Measurements from ENCODE around the gene PPP1R3E. TPM values are rescaled to one million over a fixed set of nuclear protein-coding genes. Genes with fewer than 3 reads are reported as not detected.

The PPP1R3E gene
- total RNA-seq, 1 donor from 2014 or later, result 14.6 TPM

DNA sequence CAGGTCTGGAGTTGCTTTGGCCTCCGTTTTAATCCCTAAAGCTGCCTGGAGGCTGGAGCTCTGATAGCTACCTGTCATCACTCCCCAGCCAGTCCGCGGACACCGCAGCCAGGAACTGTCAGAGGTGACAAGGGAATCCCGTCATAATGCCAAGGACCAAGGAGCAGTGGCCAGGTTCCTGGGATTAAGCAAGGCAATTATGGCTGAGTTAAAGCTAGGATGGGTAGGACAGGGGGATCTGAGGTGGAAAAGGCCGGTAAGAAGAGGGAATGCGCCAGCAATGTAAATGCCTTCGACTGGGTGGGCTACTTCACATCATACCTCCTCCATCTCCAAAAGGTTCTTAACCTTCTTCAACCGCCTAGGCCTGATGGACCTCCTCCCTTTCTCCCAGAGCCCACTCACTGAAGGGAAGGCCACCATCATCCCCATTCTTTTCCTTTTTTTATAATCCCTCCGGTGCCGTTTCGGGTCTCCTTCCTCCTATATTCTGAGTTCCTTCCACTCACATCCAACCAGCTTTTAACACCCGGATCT is 1.9 kb downstream of the PPP1R3E start:
- Histone ChIP-seq H3K9me3 (no peaks in the 10 kb centered on the region), H3K27me3 (no peaks in the 10 kb centered on the region), H3K4me1 (peaks cover 25% of the 10 kb centered on the region), H3K36me3 (peaks cover 18% of the 10 kb centered on the region), H3K4me3 (peak overlapping the region; percentile 58), H3K27ac (peak overlapping the region; percentile 97)
- DNase-seq (no peak), ATAC-seq (no peak)
- intact Hi-C loops (cut with DNase I), result no loop called here
- TF ChIP-seq CTCF (IDR thresholded peaks at IDR 0.05), result no peak

GRCh38 chr14:23299986-23300686 is 2.5 kb downstream of the PPP1R3E start:
- DNase-seq (no peak), ATAC-seq (no peak)
- Histone ChIP-seq H3K9me3 (no peaks in the 10 kb centered on the region), H3K4me1 (peaks cover 19% of the 10 kb centered on the region), H3K27ac (peak overlapping the region; percentile 97), H3K4me3 (peak overlapping the region; percentile 58), H3K27me3 (no peaks in the 10 kb centered on the region), H3K36me3 (peaks cover 18% of the 10 kb centered on the region)
- no peak for TF ChIP-seq CTCF (IDR thresholded peaks at IDR 0.05)
- intact Hi-C loops (cut with DNase I), result no loop called here

DNA sequence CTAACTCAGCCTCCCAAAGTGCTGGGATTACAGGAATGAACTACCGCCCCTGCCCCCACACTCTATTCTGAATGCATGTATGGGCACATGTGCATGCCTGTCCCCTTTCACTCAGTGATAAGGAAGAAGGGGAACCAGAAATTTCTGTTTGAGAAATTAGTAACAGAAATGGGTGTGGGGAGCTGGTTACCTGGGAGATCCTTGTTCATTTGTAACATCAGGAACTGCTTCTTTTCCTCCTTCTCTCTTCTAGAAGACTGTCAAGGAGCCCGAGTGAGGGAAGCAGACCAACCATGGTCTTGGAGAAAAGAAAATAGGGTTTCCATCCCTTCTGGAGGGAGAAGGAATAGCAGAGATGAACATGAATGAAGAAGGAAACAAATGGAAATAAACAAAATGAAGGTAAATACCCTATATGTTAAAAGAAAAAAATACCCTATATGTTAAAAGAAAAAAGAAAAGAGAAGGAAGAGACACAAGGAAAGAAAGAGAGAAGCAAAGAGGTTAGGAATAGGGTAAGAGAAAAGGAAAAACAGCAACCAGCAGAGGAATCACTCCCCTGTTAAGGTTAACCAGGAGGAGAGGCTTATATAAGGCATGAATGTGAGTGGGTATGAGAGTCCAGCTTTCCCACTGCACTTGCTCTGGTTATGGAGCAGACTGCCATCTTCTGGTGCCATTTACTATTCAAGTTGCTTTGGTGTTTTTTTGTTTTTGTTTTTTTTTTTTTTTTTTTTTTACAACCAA is 3.3 kb downstream of the PPP1R3E start:
- no peak overlapping the region for H3K27ac ChIP-seq
- no peaks in the 10 kb centered on the region for H3K9me3 ChIP-seq
- H3K4me1 ChIP-seq, result peaks cover 25% of the 10 kb centered on the region
- peaks cover 18% of the 10 kb centered on the region for H3K36me3 ChIP-seq
- H3K27me3 ChIP-seq, result no peaks in the 10 kb centered on the region
- peak; percentile 29 for TF ChIP-seq CTCF (IDR thresholded peaks at IDR 0.05)
- intact Hi-C loops (cut with DNase I), result no loop called here
- H3K4me3 ChIP-seq, result peak overlapping the region; percentile 58
- no peak for ATAC-seq
- no peak for DNase-seq

DNA sequence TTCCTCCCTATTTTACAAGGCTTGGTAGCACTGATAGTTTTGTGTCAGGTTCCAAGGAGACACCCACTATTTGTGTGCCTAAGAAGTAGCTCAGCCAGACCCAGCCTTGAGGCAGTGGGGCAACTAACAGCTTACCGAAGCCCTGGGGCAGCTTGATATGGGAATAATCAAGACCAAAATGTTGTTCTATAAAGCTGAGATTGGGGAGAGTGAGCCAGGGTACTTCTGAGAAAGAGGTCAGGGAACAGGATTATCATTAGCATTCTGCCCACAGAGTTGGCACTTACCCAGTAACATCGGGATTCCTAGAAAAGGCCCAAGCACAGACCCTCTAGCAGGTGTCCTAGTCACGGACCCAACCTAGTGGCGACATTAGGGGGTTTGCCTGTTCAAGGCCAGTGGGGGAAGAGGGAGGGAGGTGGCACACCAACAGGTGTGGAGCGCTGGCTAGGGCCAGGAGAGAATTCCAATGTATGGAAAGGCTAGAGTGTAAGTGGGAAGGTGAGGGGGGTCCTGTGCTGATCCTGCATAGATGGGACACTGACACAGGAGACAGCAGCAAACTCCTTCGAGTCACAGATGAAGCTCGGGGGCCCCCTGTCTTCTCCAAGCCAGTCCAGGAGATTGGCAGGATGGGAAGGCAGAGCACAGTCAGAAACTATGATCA is 4.9 kb downstream of the PPP1R3E start:
- Histone ChIP-seq H3K36me3 (peaks cover 18% of the 10 kb centered on the region), H3K4me1 (peaks cover 21% of the 10 kb centered on the region), H3K27ac (no peak overlapping the region), H3K27me3 (no peaks in the 10 kb centered on the region), H3K9me3 (no peaks in the 10 kb centered on the region), H3K4me3 (no peak overlapping the region)
- ATAC-seq (no peak), DNase-seq (no peak)
- no peak for TF ChIP-seq CTCF (IDR thresholded peaks at IDR 0.05)
- intact Hi-C loops (cut with DNase I), result no loop called here

DNA sequence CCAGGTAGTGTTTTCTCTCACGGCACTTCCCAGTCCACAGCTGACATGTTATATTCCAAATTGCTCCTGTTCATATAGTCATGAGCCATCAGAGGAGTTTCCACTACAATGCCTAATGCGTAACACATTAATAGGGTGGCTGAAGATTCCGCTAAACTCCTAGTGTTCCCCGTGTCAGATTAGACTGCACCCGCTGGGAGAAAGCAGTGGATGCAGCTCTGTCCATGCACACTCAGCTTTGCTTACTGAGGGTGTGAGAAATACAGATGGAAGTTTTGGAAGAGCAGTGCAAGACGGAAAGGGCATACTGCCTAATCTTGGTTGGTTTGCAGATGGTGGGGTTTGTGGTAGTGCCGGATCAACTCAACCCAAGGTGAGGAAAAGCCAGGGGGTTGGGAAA is 5.6 kb downstream of the PPP1R3E start:
- ATAC-seq (no peak), DNase-seq (no peak)
- Histone ChIP-seq H3K4me1 (peaks cover 21% of the 10 kb centered on the region), H3K27me3 (no peaks in the 10 kb centered on the region), H3K9me3 (no peaks in the 10 kb centered on the region), H3K27ac (no peak overlapping the region), H3K4me3 (no peak overlapping the region), H3K36me3 (peaks cover 18% of the 10 kb centered on the region)
- TF ChIP-seq CTCF (IDR thresholded peaks at IDR 0.05), result no peak
- intact Hi-C loops (cut with DNase I), result no loop called here
